NB4 (cell line): Measurements from ENCODE around the gene PIBF1.

ENCODE experiments used
- DNase-seq: peaks from one replicate; pipeline ENCODE4 v3.0.0; 2010; ENCODE audit warnings: low read depth
- H3K4me3 ChIP-seq: one replicate; pipeline ENCODE4 v1.5.1; 2011; ENCODE audit warnings: mild to moderate bottlenecking, low read depth, low read length, moderate library complexity
- CTCF ChIP-seq: IDR thresholded peaks from one replicate; pipeline ENCODE4 v1.5.1; 2012; ENCODE audit warnings: low read depth, low read length
- MAX ChIP-seq: IDR thresholded peaks from 2 replicates; pipeline ENCODE4 v1.6.1; 2011; ENCODE audit warnings: low read depth, low read length
- MYC ChIP-seq: IDR thresholded peaks from 2 replicates; pipeline ENCODE4 v1.6.1; 2011; ENCODE audit warnings: low read depth, low read length
- POLR2A ChIP-seq: IDR thresholded peaks from 2 replicates; pipeline ENCODE4 v1.6.1; 2011; ENCODE audit warnings: mild to moderate bottlenecking; ENCODE audit not compliant: insufficient read length; ENCODE audit errors: extremely low read depth

Gene PIBF1

DNA sequence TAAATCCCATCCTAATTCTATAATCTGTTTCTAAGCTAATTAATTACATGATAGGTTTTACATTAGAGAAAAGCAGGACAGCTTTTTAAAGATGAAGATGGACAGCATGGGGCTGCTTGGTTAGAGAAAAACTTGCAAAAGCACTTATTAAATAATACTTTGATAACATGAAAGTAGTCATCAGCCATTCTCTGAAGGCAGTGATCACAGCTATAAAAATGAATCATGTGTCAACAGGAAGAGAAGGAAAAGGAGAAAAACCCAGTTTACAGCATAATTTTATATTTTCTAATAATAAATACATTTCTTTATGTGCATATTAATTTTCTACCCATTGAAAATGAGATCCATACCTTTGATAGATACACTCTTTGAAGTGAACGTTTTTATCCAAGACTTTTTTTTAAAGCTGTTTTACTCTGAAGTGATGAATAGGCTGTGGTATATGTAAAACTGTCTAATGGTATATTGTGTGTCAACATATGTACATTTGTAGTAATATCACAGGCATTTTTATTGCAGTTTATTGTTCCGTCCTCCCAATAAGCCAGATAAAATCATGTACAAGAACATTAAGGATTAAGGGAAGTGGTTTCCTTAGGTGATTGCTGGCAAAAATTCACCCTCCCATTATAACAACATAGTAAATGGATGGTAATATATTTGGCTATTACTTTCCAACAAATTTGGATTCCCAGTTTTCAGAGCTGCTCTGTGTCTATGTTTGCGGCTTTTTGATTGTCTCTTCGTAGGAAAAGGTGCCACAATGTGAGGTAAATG is 275.5 kb downstream of the PIBF1 start:
- TF ChIP-seq MAX, result no peak
- TF ChIP-seq MYC, result no peak
- TF ChIP-seq CTCF, result no peak
- TF ChIP-seq POLR2A, result no peak
- H3K4me3 ChIP-seq, result no peak overlapping the region
- no peak for DNase-seq

- DNase-seq, result no peak
- no peak overlapping the region for H3K4me3 ChIP-seq
- no peak for TF ChIP-seq MAX
Measured at GRCh38 chr13:73058064-73058313, 276.1 kb downstream of the PIBF1 start.

DNA sequence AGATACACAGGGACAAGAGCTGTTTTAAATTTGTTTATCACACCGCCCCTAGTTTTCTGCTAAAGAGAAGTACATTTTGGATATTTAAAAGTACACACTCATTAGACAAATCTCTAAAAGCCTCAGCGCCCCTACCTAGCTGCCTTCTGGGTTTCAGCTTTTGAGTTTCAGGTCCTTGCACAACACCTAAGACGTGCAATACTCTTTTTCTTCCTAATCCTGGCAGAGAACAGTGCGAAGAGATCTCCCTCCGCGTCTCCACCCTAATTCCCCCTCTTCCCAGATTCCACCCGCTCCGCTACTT is 276.5 kb downstream of the PIBF1 start:
- peak overlapping the region; percentile 41 for H3K4me3 ChIP-seq
- DNase-seq, result no peak

DNA sequence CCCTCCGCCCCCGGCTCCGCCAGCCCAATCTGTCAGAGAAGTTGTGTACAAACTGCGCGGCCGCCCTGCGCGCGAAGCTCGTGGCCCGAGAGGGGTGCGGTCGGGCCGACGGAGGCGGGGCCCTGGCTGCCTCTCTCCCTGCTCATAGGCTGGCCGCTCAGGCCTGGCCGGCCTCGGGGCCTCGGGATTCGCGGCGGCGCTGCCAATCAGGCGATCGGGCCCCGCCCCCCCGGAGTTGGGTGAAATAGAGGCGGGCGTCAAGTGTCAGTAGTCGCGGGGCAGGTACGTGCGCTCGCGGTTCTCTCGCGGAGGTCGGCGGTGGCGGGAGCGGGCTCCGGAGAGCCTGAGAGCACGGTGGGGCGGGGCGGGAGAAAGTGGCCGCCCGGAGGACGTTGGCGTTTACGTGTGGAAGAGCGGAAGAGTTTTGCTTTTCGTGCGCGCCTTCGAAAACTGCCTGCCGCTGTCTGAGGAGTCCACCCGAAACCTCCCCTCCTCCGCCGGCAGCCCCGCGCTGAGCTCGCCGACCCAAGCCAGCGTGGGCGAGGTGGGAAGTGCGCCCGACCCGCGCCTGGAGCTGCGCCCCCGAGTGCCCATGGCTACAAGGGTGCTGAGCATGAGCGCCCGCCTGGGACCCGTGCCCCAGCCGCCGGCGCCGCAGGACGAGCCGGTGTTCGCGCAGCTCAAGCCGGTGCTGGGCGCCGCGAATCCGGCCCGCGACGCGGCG is 277.0 kb downstream of the PIBF1 start, which contains the start of gene KLF5:
TSS of gene KLF5 (plus strand) at position 270 of the 724 bp plus-strand sequence. CDS start at position 593, 323 bp downstream.
- peak; percentile 91 for DNase-seq
- TF ChIP-seq CTCF (no peak), POLR2A (peak; percentile 40), MYC (peak; percentile 83), MAX (peak; percentile 91)

More for the DNA sequence above, 276.5 kb downstream of the PIBF1 start:
- TF ChIP-seq MYC (no peak), POLR2A (no peak), MAX (no peak), CTCF (no peak)

DNA sequence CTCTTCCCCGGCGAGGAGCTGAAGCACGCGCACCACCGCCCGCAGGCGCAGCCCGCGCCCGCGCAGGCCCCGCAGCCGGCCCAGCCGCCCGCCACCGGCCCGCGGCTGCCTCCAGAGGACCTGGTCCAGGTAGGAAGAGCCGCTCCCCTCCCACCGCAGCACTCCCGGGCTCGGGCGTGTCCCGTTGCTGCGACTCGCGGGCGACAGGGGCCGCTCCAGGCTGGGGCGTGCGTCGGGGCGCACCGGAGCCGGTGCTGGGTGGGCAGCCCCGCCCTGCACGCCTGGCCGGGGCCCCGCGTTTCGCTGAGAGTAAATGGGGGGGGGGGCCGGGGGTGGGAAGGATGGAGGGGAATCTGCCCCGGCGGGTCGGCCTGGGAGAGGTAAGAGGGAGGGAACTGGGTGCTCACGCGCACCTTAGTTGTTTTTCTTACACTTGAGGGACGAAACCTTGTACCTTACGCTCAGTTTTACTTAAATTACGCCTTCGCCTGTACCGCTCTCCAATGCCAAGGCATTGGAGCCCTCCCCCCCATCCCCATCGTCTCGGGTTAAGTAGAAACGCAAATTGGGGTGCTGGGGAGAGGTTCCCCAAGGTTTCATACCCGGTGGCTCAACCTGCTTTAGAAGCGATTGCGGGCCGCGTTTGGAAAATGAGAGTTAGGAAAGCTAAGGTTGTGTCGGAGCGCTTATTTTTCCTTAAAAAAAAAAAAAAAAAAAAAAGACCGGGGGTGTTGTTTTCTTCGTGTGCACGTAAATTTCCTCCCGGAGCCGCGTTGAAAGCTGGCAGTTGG is 277.7 kb downstream of the PIBF1 start:
- TF ChIP-seq POLR2A (no peak), CTCF (no peak), MYC (no peak), MAX (no peak)
- H3K4me3 ChIP-seq, result peak overlapping the region; percentile 29
- DNase-seq, result peak; percentile 26

More for the DNA sequence above, 277.0 kb downstream of the PIBF1 start, which contains the start of gene KLF5:
- peak within 1 kb of the TSS; percentile 41 for H3K4me3 ChIP-seq
